Fibroblast of peridontal ligament (primary cell): Measurements from ENCODE around the gene PBXIP1.
"Not testable (repeated sequence)": the region's sequence is repeated elsewhere in the genome, so short reads cannot be mapped to it uniquely, and the experiment has no call there.

Source experiments
- DNase-seq: peaks from one replicate; pipeline ENCODE4 v3.0.0-alpha.2; 2010; ENCODE audit errors: extremely low read depth

Gene PBXIP1

GRCh38 chr1:154994269-154994587 is 38.3 kb upstream of the PBXIP1 start:
- DNase-seq: no peak

GRCh38 chr1:154993572-154994268 is 37.8 kb upstream of the PBXIP1 start, which contains the start of gene LENEP:
LENEP (plus strand) TSS chr1:154993586; CDS start chr1:154993608, 22 bp downstream.
- no peak for DNase-seq

- no peak for DNase-seq
Observed at GRCh38 chr1:154992721-154993571, 37.0 kb upstream of the PBXIP1 start.

GRCh38 chr1:154990276-154990675 is 34.4 kb upstream of the PBXIP1 start:
- DNase-seq: no peak

- no peak for DNase-seq
Observed at GRCh38 chr1:154989195-154989860, 33.4 kb upstream of the PBXIP1 start.

GRCh38 chr1:154988058-154988954 is 32.4 kb upstream of the PBXIP1 start:
- no peak for DNase-seq

GRCh38 chr1:154987326-154987725 is 31.4 kb upstream of the PBXIP1 start:
- DNase-seq: no peak

GRCh38 chr1:154986736-154987135 is 30.8 kb upstream of the PBXIP1 start:
- not testable (repeated sequence) for DNase-seq

- no peak for DNase-seq
Observed at GRCh38 chr1:154983776-154984466, 28.0 kb upstream of the PBXIP1 start.

GRCh38 chr1:154982897-154983648 is 27.2 kb upstream of the PBXIP1 start, which contains the start of gene FLAD1:
FLAD1 (plus strand) TSS chr1:154983344; CDS start chr1:154983695, 351 bp downstream.
- DNase-seq: peak; percentile 100

- no peak for DNase-seq
Observed at GRCh38 chr1:154982341-154982740, 26.4 kb upstream of the PBXIP1 start.

GRCh38 chr1:154978360-154978759 is 22.5 kb upstream of the PBXIP1 start:
- DNase-seq: no peak

GRCh38 chr1:154977762-154978161 is 21.9 kb upstream of the PBXIP1 start:
- not testable (repeated sequence) for DNase-seq

GRCh38 chr1:154975409-154976059 is 19.6 kb upstream of the PBXIP1 start:
- peak; percentile 72 for DNase-seq

- peak; percentile 97 for DNase-seq
Observed at GRCh38 chr1:154974808-154975408, 19.0 kb upstream of the PBXIP1 start.

GRCh38 chr1:154974102-154974807 is 18.4 kb upstream of the PBXIP1 start, which contains the start of gene CKS1B:
CKS1B (plus strand) TSS chr1:154974681; CDS start chr1:154974746, 65 bp downstream.
- peak; percentile 100 for DNase-seq

- DNase-seq: peak; percentile 95
Observed at GRCh38 chr1:154973344-154974101, 17.6 kb upstream of the PBXIP1 start.
